WTC11 (cell line): ENCODE results near the gene SLC35F4. TPM values are rescaled to one million over a fixed set of nuclear protein-coding genes. Genes with fewer than 3 reads are reported as not detected.

Experiments used
- ATAC-seq: fragments of 200-7000 bp; cut with Tn5 transposase; 2 replicates; pipeline ENCODE4 v1.10.0; 2021; ENCODE audit warnings: mild to moderate bottlenecking, moderate library complexity
- CTCF ChIA-PET: fragments of 300-600 bp; sonication (Branson Sonifier 250); formaldehyde crosslinking; loops from one replicate; lab custom pipeline; 2021; ENCODE audit warnings: antibody characterized with exemption; lab: Charles Lee
- POLR2A ChIA-PET: fragments of 350-600 bp; sonication (Branson Sonifier 250); formaldehyde crosslinking; loops from one replicate; lab custom pipeline; 2021; ENCODE audit warnings: antibody characterized with exemption; lab: Charles Lee
- DNase-seq: peaks from one replicate; pipeline ENCODE4 v3.0.0; 2021; ENCODE audit warnings: low spot score
- H3K27ac Mint-ChIP-seq: 2 replicates; pipeline ENCODE4 v1.8.0; 2021; ENCODE audit warnings: mixed read lengths
- H3K27me3 Mint-ChIP-seq: 2 replicates; pipeline ENCODE4 v1.8.0; 2021; ENCODE audit warnings: low read depth, mild to moderate bottlenecking, moderate library complexity, mixed read lengths
- H3K36me3 Mint-ChIP-seq: 2 replicates; pipeline ENCODE4 v1.8.0; 2021; ENCODE audit warnings: mixed read lengths
- H3K4me1 Mint-ChIP-seq: 2 replicates; pipeline ENCODE4 v1.8.0; 2022; ENCODE audit warnings: mixed read lengths
- H3K4me3 Mint-ChIP-seq: 2 replicates; pipeline ENCODE4 v1.8.0; 2021; ENCODE audit warnings: mild to moderate bottlenecking, moderate library complexity, mixed read lengths
- H3K9me3 Mint-ChIP-seq: 2 replicates; pipeline ENCODE4 v1.8.0; 2021; ENCODE audit warnings: mixed read lengths
- CBFB ChIP-seq: sonication (generic); formaldehyde crosslinking; IDR thresholded peaks from 2 replicates; pipeline ENCODE4 v1.8.1; 2022; ENCODE audit warnings: mild to moderate bottlenecking, low read depth, missing genetic modification reagents
- CREM ChIP-seq: sonication (generic); formaldehyde crosslinking; IDR thresholded peaks from 2 replicates; pipeline ENCODE4 v1.8.1; 2022; ENCODE audit warnings: mild to moderate bottlenecking, missing genetic modification reagents, moderate library complexity
- CTCF ChIP-seq: fragments of 200-600 bp; IDR thresholded peaks from 2 replicates; pipeline ENCODE4 v1.8.0; 2022; ENCODE audit warnings: antibody characterized with exemption
- ELF4 ChIP-seq: sonication (generic); formaldehyde crosslinking; IDR thresholded peaks from 2 replicates; pipeline ENCODE4 v1.8.1; 2022; ENCODE audit warnings: low read depth, mild to moderate bottlenecking, moderate library complexity, missing genetic modification reagents
- ERG ChIP-seq: fragments of 250-450 bp; sonication (Bioruptor Pico); IDR thresholded peaks from 2 replicates; pipeline ENCODE4 v1.8.0; 2021; ENCODE audit warnings: mild to moderate bottlenecking
- GRHL2 ChIP-seq: fragments of 250-450 bp; sonication (Bioruptor Pico); IDR thresholded peaks from 2 replicates; pipeline ENCODE4 v1.8.0; 2022; ENCODE audit warnings: mild to moderate bottlenecking, moderate library complexity; ENCODE audit not compliant: insufficient replicate concordance, severe bottlenecking
- HMGA2 ChIP-seq: fragments of 250-450 bp; sonication (Bioruptor Pico); IDR thresholded peaks from 2 replicates; pipeline ENCODE4 v1.4.0; 2021; ENCODE audit warnings: mild to moderate bottlenecking, moderate library complexity
- IRF2 ChIP-seq: sonication (generic); formaldehyde crosslinking; IDR thresholded peaks from 2 replicates; pipeline ENCODE4 v1.8.0; 2022; ENCODE audit warnings: low read depth, missing genetic modification reagents, borderline replicate concordance
- MYBL2 ChIP-seq: sonication (generic); formaldehyde crosslinking; IDR thresholded peaks from 2 replicates; pipeline ENCODE4 v1.8.1; 2023; ENCODE audit warnings: mild to moderate bottlenecking, moderate library complexity, missing genetic modification reagents
- NFE2L1 ChIP-seq: sonication (generic); formaldehyde crosslinking; IDR thresholded peaks from 2 replicates; pipeline ENCODE4 v1.8.1; 2023; ENCODE audit warnings: missing genetic modification reagents
- NR3C1 ChIP-seq: sonication (generic); formaldehyde crosslinking; conservative IDR thresholded peaks from 2 replicates; pipeline ENCODE4 v1.8.1; 2023; ENCODE audit warnings: low read depth, mild to moderate bottlenecking, missing genetic modification reagents
- OVOL2 ChIP-seq: fragments of 250-450 bp; sonication (Bioruptor Pico); IDR thresholded peaks from 2 replicates; pipeline ENCODE4 v1.9.0; 2021; ENCODE audit warnings: mild to moderate bottlenecking, borderline replicate concordance
- SMAD4 ChIP-seq: sonication (generic); formaldehyde crosslinking; IDR thresholded peaks from 2 replicates; pipeline ENCODE4 v1.8.0; 2022; ENCODE audit warnings: mild to moderate bottlenecking, missing genetic modification reagents
- USF1 ChIP-seq: sonication (generic); formaldehyde crosslinking; IDR thresholded peaks from 2 replicates; pipeline ENCODE4 v1.8.0; 2022; ENCODE audit warnings: mild to moderate bottlenecking, missing genetic modification reagents
- USF2 ChIP-seq: sonication (generic); formaldehyde crosslinking; IDR thresholded peaks from 2 replicates; pipeline ENCODE4 v1.8.1; 2023; ENCODE audit warnings: mild to moderate bottlenecking, missing genetic modification reagents, moderate library complexity
- ZMAT4 ChIP-seq: fragments of 250-450 bp; sonication (Bioruptor Pico); IDR thresholded peaks from 2 replicates; pipeline ENCODE4 v1.9.0; 2021; ENCODE audit warnings: mild to moderate bottlenecking
- ZNF219 ChIP-seq: sonication (generic); formaldehyde crosslinking; IDR thresholded peaks from 2 replicates; pipeline ENCODE4 v1.8.0; 2023; ENCODE audit warnings: missing genetic modification reagents, mild to moderate bottlenecking, borderline replicate concordance
- ZNF232 ChIP-seq: sonication (generic); formaldehyde crosslinking; IDR thresholded peaks from 2 replicates; pipeline ENCODE4 v1.8.0; 2022; ENCODE audit warnings: mild to moderate bottlenecking, missing genetic modification reagents
- ZNF263 ChIP-seq: sonication (generic); formaldehyde crosslinking; IDR thresholded peaks from 2 replicates; pipeline ENCODE4 v1.8.1; 2022; ENCODE audit warnings: low read depth, mild to moderate bottlenecking, moderate library complexity, missing genetic modification reagents
- ZNF396 ChIP-seq: fragments of 250-450 bp; sonication (Bioruptor Pico); IDR thresholded peaks from 2 replicates; pipeline ENCODE4 v1.8.0; 2021; ENCODE audit warnings: mild to moderate bottlenecking, moderate library complexity, borderline replicate concordance
- ZSCAN18 ChIP-seq: fragments of 250-450 bp; sonication (Bioruptor Pico); IDR thresholded peaks from 2 replicates; pipeline ENCODE4 v2.1.2; 2022; ENCODE audit warnings: mild to moderate bottlenecking, moderate library complexity
- total RNA-seq: library from RNA; stranded (reverse); gene quantifications from 3 replicates; pipeline ENCODE4 v1.2.3, GENCODE V29; 2021

The SLC35F4 gene
- total RNA-seq, 1 experiment from 2014 or later = not detected

GRCh38 chr14:57846596-57846995 lies 19.3 kb downstream of the SLC35F4 start (continued):
- TF ChIP-seq ZMAT4 (CRISPR knock-in tag) = no peak
- TF ChIP-seq HMGA2 (CRISPR knock-in tag) = no peak
- TF ChIP-seq USF1 (CRISPR knock-in tag) = no peak
- TF ChIP-seq CTCF = no peak
- no peak for TF ChIP-seq ELF4 (CRISPR knock-in tag)
- no peak for TF ChIP-seq ERG (CRISPR knock-in tag)
- no peak for TF ChIP-seq ZNF232
- TF ChIP-seq IRF2 (CRISPR knock-in tag) = no peak

- DNase-seq (no peak), ATAC-seq (no peak)
- POLR2A ChIA-PET = no interaction called here
- Mint-ChIP-seq H3K9me3 (no peaks in the 10 kb centered on the region), H3K27ac (no peak overlapping the region), H3K4me3 (no peak overlapping the region), H3K36me3 (no peaks in the 10 kb centered on the region), H3K27me3 (no peaks in the 10 kb centered on the region), H3K4me1 (no peaks in the 10 kb centered on the region)
- CTCF ChIA-PET = no interaction called here
- TF ChIP-seq USF2 (no peak), MYBL2 (no peak), OVOL2 (CRISPR knock-in tag) (no peak), ZNF396 (CRISPR knock-in tag) (no peak), CBFB (CRISPR knock-in tag) (no peak), NFE2L1 (CRISPR knock-in tag) (no peak), ZMAT4 (CRISPR knock-in tag) (no peak), ZNF219 (CRISPR knock-in tag) (no peak), ZNF263 (CRISPR knock-in tag) (no peak), SMAD4 (no peak), USF1 (CRISPR knock-in tag) (no peak), ZSCAN18 (CRISPR knock-in tag) (no peak), NR3C1 (CRISPR knock-in tag) (no peak), GRHL2 (CRISPR knock-in tag) (no peak), CREM (CRISPR knock-in tag) (no peak)
Measured at GRCh38 chr14:57845802-57846531, 19.9 kb downstream of the SLC35F4 start.
